CD4-positive, alpha-beta T cell treated with Interleukin-15 for 4 hours (primary cell): Measurements from ENCODE around the gene PPP2R2B.

Experiments
- DNase-seq: peaks from one replicate; pipeline ENCODE4 v3.0.0-alpha.2; 2020; ENCODE audit warnings: low spot score

Gene PPP2R2B

GRCh38 chr5:146878476-146879172 lies at the start of gene PPP2R2B:
PPP2R2B (minus strand) TSS chr5:146878757.
- peak; percentile 43 for DNase-seq

GRCh38 chr5:146924132-146924531 lies 45.6 kb upstream of the PPP2R2B start:
- DNase-seq: no peak

- no peak for DNase-seq
Measured at GRCh38 chr5:146921225-146921624, 42.7 kb upstream of the PPP2R2B start.

GRCh38 chr5:146920351-146920881 lies 41.9 kb upstream of the PPP2R2B start:
- no peak for DNase-seq

- no peak for DNase-seq
Measured at GRCh38 chr5:146919304-146919703, 40.7 kb upstream of the PPP2R2B start.

- DNase-seq: no peak
Measured at GRCh38 chr5:146917931-146918330, 39.4 kb upstream of the PPP2R2B start.

GRCh38 chr5:146912874-146913273 lies 34.3 kb upstream of the PPP2R2B start:
- no peak for DNase-seq

GRCh38 chr5:146910239-146910638 lies 31.7 kb upstream of the PPP2R2B start:
- no peak for DNase-seq

- DNase-seq: no peak
Measured at GRCh38 chr5:146909255-146910068, 30.9 kb upstream of the PPP2R2B start.

GRCh38 chr5:146906803-146907202 lies 28.2 kb upstream of the PPP2R2B start:
- no peak for DNase-seq

GRCh38 chr5:146904890-146905289 lies 26.3 kb upstream of the PPP2R2B start:
- no peak for DNase-seq

- DNase-seq: no peak
Measured at GRCh38 chr5:146903789-146904188, 25.2 kb upstream of the PPP2R2B start.

- no peak for DNase-seq
Measured at GRCh38 chr5:146902471-146902870, 23.9 kb upstream of the PPP2R2B start.

GRCh38 chr5:146897061-146897460 lies 18.5 kb upstream of the PPP2R2B start:
- DNase-seq: no peak

GRCh38 chr5:146894753-146895521 lies 16.4 kb upstream of the PPP2R2B start:
- no peak for DNase-seq

- DNase-seq: no peak
Measured at GRCh38 chr5:146893991-146894390, 15.4 kb upstream of the PPP2R2B start.

- no peak for DNase-seq
Measured at GRCh38 chr5:146892231-146892630, 13.7 kb upstream of the PPP2R2B start.

GRCh38 chr5:146891511-146891910 lies 13.0 kb upstream of the PPP2R2B start:
- no peak for DNase-seq

- DNase-seq: no peak
Measured at GRCh38 chr5:146890731-146891440, 12.3 kb upstream of the PPP2R2B start.

GRCh38 chr5:146890066-146890465 lies 11.5 kb upstream of the PPP2R2B start:
- no peak for DNase-seq

GRCh38 chr5:146889169-146889568 lies 10.6 kb upstream of the PPP2R2B start:
- no peak for DNase-seq
